Right renal pelvis (tissue), 4 donors: ENCODE data around the gene MRPS26. TPM values are rescaled to one million over a fixed set of nuclear protein-coding genes. Genes with fewer than 3 reads are reported as not detected.
"Not testable (repeated sequence)": the region's sequence is repeated elsewhere in the genome, so short reads cannot be mapped to it uniquely, and the experiment has no call there.

Source experiments
- DNase-seq, 4 donors: peaks; one replicate each; pipeline ENCODE4 v3.0.0-alpha.2; 2013; ENCODE audit warnings: low read depth in 4 of 4, low spot score in 3 of 4, missing footprints in 1 of 4
- polyA plus RNA-seq, 4 donors: library from polyadenylated mRNA; unstranded; fragments of 120-200 nt; gene quantifications; one replicate each; pipeline ENCODE4 v1.2.1, GENCODE V29; 2013; ENCODE audit not compliant: insufficient read length in 4 of 4

MRPS26 gene
- polyA plus RNA-seq = 10 to 100 TPM; 48.2 to 80.8 (median 54.5) TPM

DNA sequence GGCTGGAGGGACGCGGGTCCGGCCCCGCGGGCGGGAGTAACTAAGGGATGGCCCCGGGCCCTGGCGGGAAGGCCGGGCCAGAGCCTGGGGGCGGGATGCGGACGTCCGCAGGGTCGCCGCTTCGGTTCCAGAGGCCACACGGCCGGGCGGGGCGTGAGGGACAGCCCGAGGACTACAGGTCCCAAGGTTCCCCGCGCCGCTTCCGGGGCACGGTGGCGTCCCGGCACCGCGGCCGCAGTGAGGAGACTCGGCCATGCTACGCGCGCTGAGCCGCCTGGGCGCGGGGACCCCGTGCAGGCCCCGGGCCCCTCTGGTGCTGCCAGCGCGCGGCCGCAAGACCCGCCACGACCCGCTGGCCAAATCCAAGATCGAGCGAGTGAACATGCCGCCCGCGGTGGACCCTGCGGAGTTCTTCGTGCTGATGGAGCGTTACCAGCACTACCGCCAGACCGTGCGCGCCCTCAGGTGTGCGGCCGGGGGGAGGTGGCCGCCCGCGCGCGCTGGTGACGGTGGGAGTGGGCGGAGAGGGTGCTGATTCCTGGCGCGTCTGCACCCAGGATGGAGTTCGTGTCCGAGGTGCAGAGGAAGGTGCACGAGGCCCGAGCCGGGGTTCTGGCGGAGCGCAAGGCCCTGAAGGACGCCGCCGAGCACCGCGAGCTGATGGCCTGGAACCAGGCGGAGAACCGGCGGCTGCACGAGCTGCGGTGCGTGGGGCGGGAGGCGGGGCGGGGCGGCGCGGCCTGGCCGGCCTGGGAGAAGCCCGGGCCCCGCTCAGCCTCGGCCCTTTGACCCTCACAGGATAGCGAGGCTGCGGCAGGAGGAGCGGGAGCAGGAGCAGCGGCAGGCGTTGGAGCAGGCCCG is at the start of gene MRPS26:
Gene MRPS26 (plus strand): TSS at position 237 of the 861 bp plus-strand sequence. CDS start 17 bp downstream, at position 254.
- DNase-seq = peak; percentile 83 to 84 (median 84)

DNA sequence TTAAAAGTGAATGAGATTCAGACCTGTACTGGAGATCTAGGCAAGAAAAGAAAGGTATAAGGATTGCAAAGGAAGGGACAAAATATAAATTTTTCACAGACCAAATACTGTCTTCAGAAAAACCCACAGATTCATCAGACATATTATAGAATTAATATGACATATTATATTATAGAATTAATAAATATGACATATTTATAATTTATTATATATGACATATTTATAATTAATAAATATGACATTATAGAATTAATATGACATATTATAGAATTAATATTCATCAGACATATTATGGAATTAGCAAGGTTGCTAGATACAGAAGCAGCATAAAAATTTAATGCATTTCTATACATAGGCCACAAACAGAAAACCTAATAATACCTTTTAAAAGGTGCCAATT is 47.1 kb upstream of the MRPS26 start:
- no peak for DNase-seq

DNA sequence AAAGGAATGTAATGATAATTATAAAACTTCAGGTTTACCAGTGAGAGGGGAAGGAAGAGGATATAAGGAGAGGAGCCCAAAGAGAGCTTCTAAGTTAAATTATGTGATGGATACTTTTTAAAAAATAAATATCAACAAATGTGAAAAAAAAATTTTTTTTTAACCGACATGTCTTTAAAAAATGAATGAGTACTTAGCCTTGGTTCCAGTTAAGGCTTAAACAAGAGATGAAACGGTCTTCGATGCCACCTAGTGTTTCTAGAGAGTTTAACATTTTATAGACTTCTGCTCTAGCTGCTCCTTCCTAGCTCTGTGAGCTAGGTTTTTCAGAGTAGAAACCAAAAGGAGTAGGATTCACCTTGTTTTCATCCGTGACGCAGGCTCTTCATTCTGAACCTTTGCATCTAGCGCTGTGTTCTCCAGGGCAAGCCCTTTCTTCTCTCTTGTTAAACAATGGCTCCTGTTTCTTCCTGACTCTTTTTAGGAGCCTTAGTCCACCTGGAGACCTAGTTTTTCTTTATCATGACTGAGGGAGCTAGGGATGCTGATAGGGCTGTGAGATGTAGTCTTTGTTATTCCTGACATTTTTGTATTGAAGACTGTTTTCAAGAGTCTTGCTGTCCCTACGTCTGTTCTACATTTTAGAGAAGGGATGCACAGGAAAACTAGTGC is 44.9 kb upstream of the MRPS26 start:
- peak in 3 of 4 donors; percentile 5 to 49 (median 32) for DNase-seq

DNA sequence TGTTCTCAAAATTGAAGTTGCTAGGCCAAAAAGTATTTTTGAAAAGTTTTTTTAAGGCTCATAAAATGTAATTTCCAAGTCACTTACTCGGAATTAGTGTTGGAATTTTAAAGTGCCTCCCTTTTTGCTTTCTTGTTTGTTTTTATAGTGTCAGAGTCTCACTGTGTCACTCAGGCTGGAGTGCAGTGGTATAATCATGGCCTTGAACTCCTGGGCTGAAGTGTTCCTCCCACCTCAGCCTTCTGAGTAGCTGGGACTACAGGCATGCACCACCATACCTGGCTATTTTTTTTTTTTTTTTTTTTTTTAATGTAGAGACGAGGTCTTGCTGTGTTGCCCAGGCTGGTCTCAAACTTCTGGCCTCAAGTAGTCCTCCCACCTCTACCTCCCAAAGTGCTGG is 42.4 kb upstream of the MRPS26 start:
- DNase-seq = no peak

DNA sequence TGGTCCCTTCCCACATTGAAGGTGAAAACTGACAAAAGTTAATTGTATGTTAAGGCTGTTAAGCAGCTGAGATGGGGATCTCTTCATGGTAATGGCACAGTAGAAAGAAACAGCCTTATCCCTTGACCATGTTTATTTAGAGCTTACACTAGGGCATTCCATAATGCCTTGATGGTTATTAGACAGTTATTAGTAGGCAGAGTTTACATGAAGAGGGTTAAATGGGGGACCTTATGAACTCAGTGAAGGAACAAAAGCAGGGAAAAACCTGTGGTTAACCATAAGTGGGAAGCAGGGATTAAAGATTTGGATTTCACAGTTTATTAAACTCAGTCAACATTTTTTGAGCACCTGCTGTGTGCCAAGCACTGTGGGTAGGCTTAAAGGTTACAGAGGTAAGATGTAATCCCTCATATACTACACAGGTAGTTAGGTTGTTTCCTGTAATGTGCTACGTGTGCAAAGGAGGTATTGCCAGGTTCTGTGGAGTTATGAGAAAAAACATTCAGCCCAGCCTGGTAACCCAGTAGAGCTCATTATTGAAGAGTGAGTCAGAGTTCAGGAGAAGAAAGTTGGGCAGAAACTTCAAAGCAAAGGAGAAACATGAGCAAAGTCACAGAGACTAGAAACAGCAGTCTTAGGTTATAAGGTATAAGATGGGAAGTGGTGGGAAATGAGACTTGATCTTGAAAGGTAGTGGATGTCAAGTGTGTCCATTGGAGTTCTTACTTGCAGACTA is 34.7 kb upstream of the MRPS26 start:
- DNase-seq = no peak

DNA sequence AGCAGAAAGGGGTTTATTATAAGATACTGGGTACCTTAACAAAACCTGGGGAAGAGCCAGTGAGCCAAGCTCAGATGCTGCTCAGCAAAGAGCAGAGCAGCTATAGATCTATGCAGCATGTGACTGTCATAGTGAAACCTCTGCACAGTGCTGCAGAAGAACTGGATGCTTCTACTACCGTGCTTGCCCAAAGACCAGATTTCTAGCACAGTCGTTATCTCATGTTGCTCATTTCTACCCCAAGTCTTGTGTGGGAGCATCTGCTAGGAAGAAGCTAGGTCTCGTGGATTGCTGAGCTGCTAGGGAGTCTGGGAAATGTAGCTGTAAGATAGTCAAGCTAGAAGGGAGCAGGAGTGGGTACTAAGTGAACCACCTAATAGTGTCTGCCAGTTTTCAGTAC is 34.1 kb upstream of the MRPS26 start:
- no peak for DNase-seq

DNA sequence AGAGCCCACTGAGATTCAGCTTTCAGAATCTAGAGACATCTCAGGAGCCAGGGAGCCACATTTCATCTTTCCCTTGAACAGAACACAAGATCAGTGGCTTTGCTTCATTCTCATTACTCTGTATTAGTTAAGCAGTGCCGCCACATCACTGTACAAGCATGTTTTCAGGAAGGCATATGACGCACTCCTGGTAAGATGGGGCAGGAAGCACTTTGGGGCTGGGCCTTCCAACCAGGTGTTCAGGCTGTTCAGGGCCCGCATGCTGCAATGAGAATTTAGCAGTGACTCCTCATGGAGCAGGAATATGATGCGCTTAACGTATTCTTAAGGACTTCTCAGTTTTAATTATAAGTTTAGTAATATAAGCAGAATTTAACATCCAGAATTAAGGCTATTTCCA is 32.1 kb upstream of the MRPS26 start:
- DNase-seq = no peak

DNA sequence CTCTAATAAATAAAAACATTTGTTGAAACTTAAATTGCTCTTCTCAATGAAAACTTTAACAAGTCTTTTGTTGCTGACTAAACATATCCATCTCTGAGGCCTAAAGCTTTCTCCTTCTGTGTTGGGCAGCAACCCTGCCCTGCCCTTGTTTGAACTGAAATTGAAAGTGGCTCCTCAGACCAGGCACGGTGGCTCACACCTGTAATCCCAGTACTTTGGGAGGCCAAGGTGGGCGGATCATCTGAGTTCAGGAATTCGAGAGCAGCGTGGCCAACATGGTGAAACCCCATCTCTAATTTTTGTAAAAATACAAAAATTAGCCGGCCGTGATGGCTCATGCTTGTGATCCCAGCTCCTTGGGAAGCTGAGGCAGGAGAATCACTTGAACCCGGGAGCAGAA is 31.7 kb upstream of the MRPS26 start:
- DNase-seq = no peak

DNA sequence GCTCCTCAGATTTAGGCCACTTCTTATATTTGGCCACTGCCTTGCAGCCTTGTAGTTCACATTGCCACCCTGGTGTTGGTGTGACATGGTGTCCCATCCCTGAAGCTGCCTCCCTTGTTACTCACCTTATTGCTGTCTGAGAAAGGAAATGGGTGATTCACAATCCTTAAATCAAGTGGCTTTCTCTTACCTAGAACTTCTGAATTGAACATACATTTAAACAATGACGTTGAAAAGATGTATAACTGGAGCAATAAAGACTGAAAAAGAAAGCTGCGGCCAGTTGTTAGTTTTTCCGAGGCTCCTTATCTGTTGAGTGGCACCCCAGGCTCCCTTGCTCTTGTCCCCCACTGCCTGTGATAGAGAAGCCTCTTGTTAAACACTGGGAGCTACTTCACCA is 31.2 kb upstream of the MRPS26 start:
- no peak for DNase-seq

DNA sequence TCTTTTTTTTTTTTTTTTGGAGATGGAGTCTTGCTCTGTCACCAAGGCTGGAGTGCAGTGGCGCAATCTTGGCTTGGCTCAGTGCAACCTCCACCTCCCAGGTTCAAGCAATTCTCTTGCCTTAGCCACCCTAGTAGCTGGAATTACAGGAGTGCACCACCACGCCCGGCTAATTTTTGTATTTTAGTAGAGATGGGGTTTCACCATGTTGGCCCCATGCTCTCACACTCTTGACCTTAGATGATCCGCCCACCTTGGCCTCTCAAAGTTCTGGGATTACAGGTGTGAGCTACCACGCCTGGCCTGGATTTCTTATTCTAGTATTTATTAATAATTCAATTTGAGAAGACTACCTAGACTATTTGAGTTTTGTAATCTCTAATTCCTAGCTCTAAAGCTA is 30.6 kb upstream of the MRPS26 start:
- DNase-seq = not testable (repeated sequence)

DNA sequence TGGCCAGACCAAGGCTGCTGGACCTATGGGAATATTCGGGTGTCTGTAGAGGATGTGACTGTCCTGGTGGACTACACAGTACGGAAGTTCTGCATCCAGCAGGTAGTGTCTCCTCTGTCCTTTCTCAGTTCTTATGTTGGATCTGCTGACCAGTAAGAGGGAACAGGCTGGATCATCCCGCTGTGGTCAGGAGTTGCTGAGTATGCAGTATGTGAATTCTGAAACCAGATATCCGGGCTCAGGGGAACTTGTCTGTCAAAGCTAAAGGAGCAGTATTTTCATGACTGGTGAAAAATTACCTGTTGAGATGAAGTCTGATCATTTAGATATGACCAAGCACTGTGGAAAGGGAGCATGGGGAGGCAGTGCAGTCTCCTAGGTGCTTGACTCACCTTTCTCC is 24.5 kb upstream of the MRPS26 start:
- DNase-seq = no peak

DNA sequence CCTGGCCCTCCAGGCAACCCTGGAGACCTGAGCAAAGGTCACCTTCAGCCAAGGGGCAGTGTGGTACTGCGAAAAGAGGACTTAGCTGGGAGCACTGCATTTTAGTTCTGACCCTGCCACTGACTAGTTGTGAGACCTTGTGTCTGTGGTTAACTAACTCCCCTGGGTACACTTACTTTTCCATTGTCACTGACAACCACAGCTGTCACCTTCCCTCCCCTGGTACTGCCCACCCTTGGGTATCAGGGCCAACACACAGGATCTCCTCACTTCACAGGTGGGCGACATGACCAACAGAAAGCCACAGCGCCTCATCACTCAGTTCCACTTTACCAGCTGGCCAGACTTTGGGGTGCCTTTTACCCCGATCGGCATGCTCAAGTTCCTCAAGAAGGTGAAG is 24.1 kb upstream of the MRPS26 start:
- no peak for DNase-seq

DNA sequence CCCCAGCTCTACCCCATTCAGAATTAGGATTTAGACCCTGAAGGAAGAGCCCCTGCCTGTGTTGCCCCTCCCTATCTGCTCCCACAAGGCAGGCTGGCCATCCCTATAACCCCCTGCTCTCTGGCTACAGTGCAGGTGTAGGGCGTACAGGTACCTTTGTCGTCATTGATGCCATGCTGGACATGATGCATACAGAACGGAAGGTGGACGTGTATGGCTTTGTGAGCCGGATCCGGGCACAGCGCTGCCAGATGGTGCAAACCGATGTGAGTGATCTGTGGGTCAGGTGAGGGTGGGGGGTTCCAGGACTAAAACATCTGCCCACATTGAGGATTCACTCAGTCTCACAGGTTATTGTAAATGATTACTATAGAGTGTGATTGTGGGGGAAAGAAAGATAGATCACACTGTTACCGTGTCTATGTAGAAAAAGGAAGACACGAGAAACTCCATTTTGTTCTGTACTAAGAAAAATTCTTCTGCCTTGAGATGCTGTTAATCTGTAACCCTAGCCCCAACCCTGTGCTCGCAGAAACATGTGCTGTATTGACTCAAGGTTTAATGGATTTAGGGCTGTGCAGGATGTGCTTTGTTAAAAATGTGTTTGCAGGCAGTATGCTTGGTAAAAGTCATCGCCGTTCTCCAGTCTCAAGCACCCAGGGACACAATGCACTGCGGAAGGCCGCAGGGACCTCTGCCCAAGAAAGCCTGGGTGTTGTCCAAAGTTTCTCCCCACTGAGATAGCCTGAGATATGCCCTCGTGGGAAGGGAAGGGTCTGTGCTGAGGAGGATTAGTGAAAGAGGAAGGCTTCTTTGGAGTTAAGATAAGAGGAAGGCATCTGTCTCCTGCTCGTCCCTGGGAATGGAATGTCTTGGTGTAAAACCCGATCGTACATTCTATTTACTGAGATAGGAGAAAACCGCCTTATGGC is 23.0 kb upstream of the MRPS26 start:
- not testable (repeated sequence) for DNase-seq

DNA sequence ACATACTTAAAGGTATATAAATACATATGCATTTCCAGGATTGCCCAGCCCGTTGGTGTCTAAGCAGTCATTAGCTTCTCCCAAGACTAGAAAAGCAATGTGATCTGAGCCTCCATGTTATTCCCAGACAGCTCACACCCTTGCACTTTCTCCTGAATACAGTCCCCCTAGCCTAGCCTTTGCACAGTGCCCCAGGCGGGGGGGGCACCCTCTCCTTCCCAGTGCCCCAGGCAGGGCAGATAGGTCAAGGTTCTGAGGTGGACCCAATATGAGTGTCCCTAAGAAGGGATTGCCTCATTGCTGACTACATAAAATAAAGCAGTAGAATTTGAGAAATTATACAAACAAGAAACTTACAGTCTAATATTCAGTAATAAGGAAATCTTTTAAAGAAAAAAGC is 17.9 kb upstream of the MRPS26 start:
- no peak for DNase-seq

DNA sequence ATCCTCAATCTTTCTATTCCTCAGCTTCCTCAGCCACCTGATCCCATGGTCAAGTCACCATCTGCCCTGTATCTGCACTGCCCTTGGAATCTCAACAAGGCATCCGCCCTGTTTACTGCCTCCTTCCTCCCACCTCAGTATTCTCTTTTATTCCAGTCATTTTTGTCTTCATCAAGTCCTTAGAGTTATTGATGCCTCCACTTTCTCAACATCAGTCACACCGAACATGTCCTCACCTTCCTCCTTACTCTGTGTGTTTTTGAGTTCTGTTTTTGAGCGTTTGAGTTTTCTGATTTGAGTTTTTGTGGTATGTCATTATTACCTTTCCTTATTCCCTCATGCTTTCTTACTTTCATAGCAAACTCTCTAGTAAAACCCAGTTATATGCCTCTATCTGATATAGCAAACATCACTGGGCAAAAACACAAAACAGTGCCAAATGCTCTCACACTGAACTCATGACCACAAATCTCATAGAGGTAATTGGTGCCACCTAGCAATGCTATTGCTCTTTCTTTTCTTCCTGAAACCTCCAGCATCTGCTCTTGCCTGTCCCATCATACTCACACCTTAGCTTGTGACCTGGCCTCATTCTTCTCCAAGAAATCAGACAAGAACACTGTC is 14.2 kb upstream of the MRPS26 start:
- no peak for DNase-seq

DNA sequence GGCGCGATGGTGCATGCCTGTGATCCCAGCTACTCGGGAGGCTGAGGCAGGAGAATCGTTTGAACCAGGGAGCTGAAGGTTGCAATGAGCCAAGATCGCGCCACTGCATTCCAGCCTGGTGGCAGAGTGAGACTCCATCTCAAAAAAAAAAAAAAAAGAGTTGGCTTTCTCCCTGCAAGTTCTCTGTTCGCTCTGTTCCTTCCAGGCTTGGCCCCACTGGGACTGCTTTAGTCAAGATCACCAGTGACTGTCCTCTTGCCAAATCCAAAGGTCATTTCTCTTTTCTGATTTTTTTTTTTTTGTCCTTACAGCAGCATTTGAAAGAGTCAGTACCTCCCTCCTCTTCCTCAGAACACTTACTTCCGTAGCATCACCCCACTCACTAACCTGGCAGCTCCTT is 13.2 kb upstream of the MRPS26 start:
- DNase-seq = no peak

DNA sequence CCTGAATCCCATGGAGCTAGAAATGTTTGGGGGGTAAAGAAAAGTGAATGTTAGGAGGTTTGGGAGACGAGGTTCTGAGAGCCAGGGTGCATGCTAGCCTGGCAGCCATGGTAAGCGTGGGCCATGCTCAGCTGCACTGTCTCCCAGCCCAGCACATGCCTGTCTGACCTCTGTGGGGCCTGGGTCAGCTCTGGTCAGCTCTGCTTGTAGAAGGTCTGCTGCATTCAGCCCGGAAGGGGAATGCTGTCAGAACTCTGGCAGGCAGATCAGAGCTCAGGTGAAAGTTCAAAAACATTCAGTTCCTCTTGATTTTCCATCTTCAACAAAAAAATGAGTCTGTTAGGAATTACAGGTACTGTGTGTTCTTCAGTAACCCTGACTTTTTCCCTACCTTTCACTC is 8.2 kb upstream of the MRPS26 start:
- DNase-seq = no peak

DNA sequence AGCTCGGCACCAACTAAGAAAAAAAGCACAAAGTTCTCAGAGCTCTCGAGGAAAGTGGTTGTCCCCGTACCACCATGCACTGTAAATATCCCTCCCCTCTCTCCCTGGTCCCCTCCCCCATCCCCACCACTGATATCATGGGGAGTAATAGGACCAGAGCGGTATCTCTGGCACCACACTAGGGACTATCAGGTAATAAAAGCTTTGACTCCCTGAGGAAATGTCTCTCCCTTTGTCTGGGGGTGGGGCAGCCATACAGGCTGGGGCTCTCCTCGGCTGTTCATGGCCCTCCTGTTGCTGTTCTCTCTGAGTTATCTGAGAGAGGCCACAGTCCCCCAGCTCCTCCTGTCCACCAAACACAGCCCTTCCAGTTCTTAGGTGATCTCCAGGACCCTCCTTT is 7.4 kb upstream of the MRPS26 start:
- DNase-seq = no peak

DNA sequence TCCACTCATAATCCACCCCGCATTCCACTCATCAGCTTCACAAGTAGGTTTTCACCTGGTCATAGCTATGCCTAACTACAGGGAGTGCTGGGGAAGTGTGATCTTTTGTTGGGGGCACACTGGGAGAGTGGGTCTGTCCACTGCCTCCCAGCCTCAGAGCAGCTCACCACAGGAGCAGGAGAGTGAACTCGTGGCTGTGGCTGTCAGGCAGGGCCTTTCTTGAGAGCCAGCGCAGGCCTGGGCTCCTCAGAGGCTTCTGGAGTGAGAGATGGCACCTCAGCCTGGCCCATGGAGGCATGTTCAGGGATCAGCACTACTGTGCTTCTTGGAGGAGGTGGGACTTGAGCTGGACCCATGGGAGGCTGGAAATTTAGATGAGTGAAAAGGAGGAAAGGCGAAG is 6.4 kb upstream of the MRPS26 start:
- DNase-seq = no peak

DNA sequence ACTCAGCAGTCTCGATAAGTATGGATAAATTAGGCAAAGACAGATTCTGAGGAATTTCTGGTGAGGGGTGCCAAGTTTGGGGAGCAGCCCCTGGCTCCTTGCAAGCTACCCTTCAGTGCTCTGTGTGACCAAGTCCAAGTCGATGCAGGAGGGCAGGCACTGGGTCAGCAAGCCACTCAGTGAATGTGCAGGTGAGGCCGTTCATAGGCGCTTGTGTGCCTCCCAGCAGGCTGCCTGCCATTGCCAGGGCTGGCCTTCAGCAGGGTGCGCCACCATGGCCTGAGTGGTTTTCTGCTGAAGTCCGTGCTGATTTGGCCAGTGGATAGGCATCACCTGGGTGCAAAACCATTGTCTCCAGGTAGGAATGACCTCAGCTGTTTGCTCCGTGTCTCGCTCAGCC is 5.8 kb upstream of the MRPS26 start:
- DNase-seq = no peak
